ENCODE data around the gene ACTN4. TPM values are rescaled to one million over a fixed set of nuclear protein-coding genes. Genes with fewer than 3 reads are reported as not detected.

The ACTN4 gene
- total and polyA plus RNA-seq, 2 donors (not counting 3 experiments of a cell fraction or from before 2014, with no cell fraction given) = 313 to 748 TPM

DNA sequence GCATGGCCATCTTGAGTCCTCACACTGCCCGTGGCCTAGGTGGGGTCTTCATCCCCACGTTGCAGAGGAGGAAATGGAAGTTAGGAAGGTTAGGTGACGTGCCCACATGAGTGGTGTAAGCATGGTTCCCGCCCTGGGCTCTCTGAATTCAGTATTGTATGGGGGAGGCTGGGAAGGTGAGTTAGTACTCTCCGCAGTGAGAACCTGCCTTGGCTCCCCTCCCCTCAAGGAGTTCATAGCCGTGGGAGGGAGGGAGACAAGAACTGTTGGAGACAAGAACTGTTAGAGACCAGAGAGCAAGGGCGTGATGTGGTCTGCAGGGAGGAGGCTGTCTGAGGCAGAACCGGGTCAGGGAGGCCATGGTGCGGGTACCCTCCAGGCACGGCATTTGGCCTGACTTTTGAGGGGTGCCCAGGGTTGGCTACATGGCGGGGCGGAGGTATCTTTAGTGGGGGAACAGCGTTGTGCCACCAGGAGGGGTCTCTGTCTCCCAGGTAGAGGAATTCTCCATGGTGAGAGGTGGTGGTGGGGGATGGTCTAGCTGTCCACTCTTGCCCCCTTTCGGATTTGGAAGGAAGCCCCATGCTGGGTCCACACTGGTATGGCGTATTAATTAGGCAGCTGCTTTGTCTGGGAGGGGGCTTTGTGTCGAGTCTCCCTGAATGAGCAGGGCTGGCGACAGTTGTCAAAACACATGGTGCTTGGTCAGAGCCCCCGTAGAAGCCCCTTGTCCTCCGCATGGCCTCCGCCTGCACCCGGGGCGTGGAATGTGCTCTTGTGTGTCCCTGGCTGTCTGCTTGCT lies 51.0 kb downstream of the ACTN4 start:
- no peak overlapping the region for H3K27ac ChIP-seq (ENCODE audit: insufficient read depth, low read depth, low read length)
- no peak for FAIRE-seq

More for the DNA sequence above, 51.0 kb downstream of the ACTN4 start:
- no peak for DNase-seq (ENCODE audit: low read depth, low spot score)
- no peak overlapping the region for H3K9ac ChIP-seq (replicated peaks; ENCODE audit: extremely low read depth, insufficient read depth, low read length)
- POLR2A ChIA-PET = no interaction called here
- intact Hi-C loops (cut with micrococcal nuclease) (no loop called here), dilution Hi-C loops (cut with MboI; ENCODE audit: extremely low pct_ligation_motif_present, low sequenced_read_pairs) (no loop called here)
- peaks cover 16% of the 10 kb centered on the region for H3K4me1 ChIP-seq (ENCODE audit: control insufficient read depth, extremely low read depth, insufficient read depth, low read length)
- no peak overlapping the region for H3K4me3 ChIP-seq (replicated peaks in 1 of 3; ENCODE audit: insufficient read depth in 1 of 3, low read depth in 1 of 3, low read length in 3 of 3)
- H3K9me1 ChIP-seq (replicated peaks; ENCODE audit: control insufficient read depth, extremely low read depth, insufficient read depth, low read length) = no peaks in the 10 kb centered on the region
- H4K20me1 ChIP-seq (replicated peaks; ENCODE audit: control insufficient read depth, extremely low read depth, insufficient read depth, low read length) = no peaks in the 10 kb centered on the region
- H2AFZ ChIP-seq (ENCODE audit: low read depth, low read length) = no peak overlapping the region
- CTCF ChIA-PET = no interaction called here
- peaks cover 77% of the 10 kb centered on the region for H3K79me2 ChIP-seq (ENCODE audit: control insufficient read depth, insufficient read depth, low read length)
- H3K36me3 ChIP-seq (ENCODE audit: control insufficient read depth in 2 of 2, extremely low read depth in 1 of 2, insufficient read depth in 2 of 2, low read length in 2 of 2) = peaks cover 14 to 29% of the 10 kb centered on the region in 2 experiments
- H3K4me2 ChIP-seq (ENCODE audit: insufficient read depth, low read length) = no peak overlapping the region
- H3K9me3 ChIP-seq (replicated peaks; ENCODE audit: control insufficient read depth, insufficient read depth, low read length) = no peaks in the 10 kb centered on the region
- TF ChIP-seq GATA2 (IDR thresholded peaks at IDR 0.05; ENCODE audit: insufficient read depth, insufficient read length, low read depth, low read length) = no peak
- TF ChIP-seq, protein P1, sequence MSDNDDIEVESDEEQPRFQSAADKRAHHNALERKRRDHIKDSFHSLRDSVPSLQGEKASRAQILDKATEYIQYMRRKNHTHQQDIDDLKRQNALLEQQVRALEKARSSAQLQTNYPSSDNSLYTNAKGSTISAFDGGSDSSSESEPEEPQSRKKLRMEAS (IDR thresholded peaks at IDR 0.05; ENCODE audit: insufficient read depth, insufficient read length) = no peak
- no peak for TF ChIP-seq EZH2 (IDR thresholded peaks at IDR 0.05; ENCODE audit: borderline replicate concordance, low read depth, low read length, severe bottlenecking)
- TF ChIP-seq, protein P2, sequence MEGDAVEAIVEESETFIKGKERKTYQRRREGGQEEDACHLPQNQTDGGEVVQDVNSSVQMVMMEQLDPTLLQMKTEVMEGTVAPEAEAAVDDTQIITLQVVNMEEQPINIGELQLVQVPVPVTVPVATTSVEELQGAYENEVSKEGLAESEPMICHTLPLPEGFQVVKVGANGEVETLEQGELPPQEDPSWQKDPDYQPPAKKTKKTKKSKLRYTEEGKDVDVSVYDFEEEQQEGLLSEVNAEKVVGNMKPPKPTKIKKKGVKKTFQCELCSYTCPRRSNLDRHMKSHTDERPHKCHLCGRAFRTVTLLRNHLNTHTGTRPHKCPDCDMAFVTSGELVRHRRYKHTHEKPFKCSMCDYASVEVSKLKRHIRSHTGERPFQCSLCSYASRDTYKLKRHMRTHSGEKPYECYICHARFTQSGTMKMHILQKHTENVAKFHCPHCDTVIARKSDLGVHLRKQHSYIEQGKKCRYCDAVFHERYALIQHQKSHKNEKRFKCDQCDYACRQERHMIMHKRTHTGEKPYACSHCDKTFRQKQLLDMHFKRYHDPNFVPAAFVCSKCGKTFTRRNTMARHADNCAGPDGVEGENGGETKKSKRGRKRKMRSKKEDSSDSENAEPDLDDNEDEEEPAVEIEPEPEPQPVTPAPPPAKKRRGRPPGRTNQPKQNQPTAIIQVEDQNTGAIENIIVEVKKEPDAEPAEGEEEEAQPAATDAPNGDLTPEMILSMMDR (IDR thresholded peaks at IDR 0.05; ENCODE audit: extremely low read depth in 1 of 2, insufficient read depth in 1 of 2, low read depth in 1 of 2, low read length in 2 of 2) = no peak
- no TSS peak for BruUV-seq (replicated peaks)
- no peaks in the 10 kb centered on the region for H3K27me3 ChIP-seq (ENCODE audit: control insufficient read depth in 2 of 2, insufficient read depth in 2 of 2, low read length in 2 of 2)
